Left colon (tissue), 2 donors: ENCODE data around the gene LRRC74A. TPM values are rescaled to one million over a fixed set of nuclear protein-coding genes. Genes with fewer than 3 reads are reported as not detected.
"Not testable (repeated sequence)": the region's sequence is repeated elsewhere in the genome, so short reads cannot be mapped to it uniquely, and the experiment has no call there.

Experiments
- ATAC-seq: fragments of 200-7000 bp; cut with Tn5 transposase; one replicate; pipeline ENCODE4 v1.9.1; 2020; ENCODE audit warnings: mild to moderate bottlenecking, moderate library complexity
- DNase-seq, 2 donors: peaks; one replicate each; pipeline ENCODE4 v3.0.0-alpha.2; 2020
- intact Hi-C, 2 donors: fragments of 100-400 bp; cut with DNase I in 1 of 2; cut with micrococcal nuclease in 1 of 2; formaldehyde crosslinking; loops; one replicate each; pipeline versions ENCODE4 v1.11.2 to v1.14.0; 2022; cut with DNase I, micrococcal nuclease
- total RNA-seq, 2 donors: library from RNA; stranded (reverse); fragmentation: NEBNext Ultra II Directional; extraction: Animal tissue kit (Norgen Biotek cat#: 25700); gene quantifications; one replicate each; pipeline ENCODE4 v1.2.1, GENCODE V29; 2021
- donor health status: DM: no; HTN: no; CAD: no.
- donor health status: DM: yes; HTN: yes; CAD: no.

LRRC74A gene
- total RNA-seq, 2 donors from 2014 or later = not detected

DNA sequence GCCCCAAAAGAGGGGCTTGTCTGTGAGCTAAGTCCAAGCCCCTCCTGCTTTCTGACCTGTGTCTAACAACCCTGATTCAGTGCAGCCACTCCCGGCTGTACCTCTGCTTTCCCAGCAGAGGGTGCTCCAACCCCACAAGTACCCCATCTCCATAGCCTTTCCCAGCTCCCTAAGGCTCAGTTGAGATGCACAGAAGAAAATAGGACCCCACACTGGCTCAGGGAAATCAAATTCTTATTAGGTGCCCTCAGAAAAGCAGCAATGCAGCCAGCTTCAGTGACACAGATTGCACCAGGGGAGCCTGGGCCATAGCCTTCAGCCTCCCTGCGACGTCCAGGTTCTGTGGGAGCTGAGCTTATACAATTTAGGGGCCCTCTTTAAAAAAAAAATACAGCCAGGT lies 49.9 kb downstream of the LRRC74A start:
- peak in 1 of 2 donors; percentile 48 for DNase-seq
- intact Hi-C loops = loop anchor here in 1 of 2 donors (5.0 kb wide), 1 partner anchor 191 kb away; no protein-coding TSS in a partner anchor
- peak; percentile 94 for ATAC-seq

DNA sequence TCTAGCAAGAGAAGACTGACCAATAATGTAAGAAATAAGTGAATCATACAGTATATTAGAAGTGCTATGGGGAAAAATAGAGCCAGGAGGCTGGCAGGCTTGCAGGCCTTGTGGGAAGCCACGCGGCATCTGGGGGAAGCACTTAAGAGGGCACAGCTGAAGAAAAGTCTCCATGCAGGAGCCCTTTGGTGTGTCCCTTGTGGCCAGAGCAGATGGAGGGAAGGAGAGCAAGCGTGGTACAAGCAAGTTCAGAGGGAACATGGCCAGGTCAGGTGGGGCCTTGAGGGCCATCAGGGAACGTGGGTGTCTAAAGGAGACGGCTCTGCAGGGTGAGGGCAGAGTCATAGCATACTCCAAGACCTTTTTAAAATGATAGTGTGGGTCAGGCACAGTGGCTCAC lies 51.7 kb downstream of the LRRC74A start:
- intact Hi-C loops = loop anchor here in 1 of 2 donors (5.0 kb wide), 1 partner anchor 189 kb away; no protein-coding TSS in a partner anchor
- ATAC-seq (no peak), DNase-seq (no peak)

DNA sequence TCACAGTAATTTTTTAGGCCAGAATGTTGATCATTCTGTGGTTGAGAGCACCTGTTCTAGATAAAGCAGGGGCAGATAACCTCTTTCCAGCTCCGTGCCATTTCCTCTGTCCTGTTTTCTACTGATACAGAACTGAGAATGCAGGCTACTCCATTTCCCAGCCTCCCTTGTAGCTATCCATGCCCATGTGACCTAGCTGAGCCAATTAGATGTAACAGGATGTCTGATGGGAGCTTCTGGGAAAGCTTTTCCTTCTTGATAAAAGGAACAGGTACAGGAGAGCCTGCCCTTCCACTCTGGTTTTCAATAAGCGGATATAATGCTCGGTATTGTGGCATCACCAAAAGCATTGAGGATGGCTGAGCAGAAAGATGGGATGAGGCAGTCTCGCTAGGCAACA lies 54.2 kb downstream of the LRRC74A start:
- ATAC-seq (no peak), DNase-seq (no peak)
- intact Hi-C loops = no loop called here

DNA sequence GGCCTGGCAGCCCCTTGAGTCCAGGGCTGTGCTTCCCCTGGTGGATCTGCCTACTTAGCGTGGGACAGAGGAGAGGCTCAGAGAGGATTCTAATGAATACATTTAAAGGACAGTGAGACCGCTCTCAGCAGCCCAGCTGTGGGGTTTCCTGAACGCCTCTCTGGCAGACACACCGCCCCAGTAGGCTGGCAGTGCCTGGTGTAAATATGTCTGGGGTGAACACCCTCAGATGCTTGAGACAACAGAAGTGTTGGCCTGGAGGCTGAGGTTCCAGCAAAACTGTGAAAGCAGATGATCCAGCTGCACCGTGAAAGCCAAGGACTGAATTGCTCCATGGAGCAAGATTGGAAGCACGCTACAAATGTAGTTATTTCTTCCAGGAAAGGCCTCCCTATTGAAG lies 55.1 kb downstream of the LRRC74A start:
- intact Hi-C loops = no loop called here
- ATAC-seq (no peak), DNase-seq (no peak)

DNA sequence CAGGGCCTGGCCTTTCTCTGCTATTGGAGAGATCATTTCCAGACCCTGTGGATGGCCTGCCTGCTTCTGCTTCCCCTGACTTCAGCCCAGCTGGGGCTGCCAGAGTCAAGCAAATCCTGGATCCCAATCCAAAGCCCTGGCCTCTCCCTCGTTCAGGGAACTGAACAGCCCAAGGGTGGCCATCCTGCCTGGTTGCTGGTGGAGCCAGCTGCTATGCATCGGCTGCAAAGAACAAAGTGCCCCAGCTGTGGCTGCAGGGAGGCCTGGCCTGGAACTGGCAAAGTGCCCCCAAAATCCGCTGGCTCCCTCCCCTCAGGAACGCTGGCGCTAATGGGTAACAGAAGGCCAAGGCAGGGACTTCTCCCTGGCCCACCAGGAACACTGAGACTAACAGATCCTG lies 56.4 kb downstream of the LRRC74A start:
- ATAC-seq (no peak), DNase-seq (no peak)
- intact Hi-C loops = no loop called here

DNA sequence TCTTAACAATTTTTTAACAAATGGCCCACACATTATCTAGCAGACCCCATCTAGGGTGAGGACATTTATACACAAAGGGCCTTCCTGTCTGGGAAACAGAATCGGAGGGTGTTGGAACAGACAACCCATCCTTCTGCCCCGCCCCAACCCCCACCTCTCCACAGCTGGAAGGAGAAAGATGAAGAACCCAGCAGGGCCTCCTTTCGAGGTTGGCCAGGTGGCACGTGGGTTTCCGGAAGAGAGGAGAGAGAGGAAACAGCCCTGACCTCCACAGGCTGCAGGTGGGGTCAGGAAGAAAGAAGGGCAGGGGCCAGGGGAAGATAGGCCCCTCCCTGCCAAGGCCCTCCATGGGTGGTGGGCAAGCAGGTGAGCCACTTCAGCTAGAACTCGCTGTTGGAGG lies 57.2 kb downstream of the LRRC74A start:
- intact Hi-C loops = no loop called here
- DNase-seq (no peak), ATAC-seq (no peak)

DNA sequence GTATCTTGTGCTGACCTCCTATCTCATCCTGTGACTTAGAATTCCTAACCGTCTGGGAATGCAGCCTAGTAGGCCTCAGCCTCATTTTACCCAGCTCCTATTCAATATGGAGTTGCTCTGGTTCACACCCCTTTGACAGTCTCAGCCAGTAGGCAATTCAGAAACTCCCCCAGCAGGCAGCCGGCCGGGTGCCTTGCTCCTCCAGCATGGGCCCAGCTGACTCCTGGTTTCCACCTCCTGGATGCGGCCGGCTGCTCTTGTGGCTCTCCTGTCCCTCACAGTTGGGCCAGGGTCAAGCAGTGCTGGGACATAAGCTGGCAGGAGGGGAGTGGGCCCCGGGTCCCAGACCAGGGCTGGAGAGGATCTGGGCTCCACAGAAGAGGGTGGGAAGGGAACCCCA lies 58.2 kb downstream of the LRRC74A start:
- DNase-seq = no peak
- intact Hi-C loops = no loop called here
- no peak for ATAC-seq

DNA sequence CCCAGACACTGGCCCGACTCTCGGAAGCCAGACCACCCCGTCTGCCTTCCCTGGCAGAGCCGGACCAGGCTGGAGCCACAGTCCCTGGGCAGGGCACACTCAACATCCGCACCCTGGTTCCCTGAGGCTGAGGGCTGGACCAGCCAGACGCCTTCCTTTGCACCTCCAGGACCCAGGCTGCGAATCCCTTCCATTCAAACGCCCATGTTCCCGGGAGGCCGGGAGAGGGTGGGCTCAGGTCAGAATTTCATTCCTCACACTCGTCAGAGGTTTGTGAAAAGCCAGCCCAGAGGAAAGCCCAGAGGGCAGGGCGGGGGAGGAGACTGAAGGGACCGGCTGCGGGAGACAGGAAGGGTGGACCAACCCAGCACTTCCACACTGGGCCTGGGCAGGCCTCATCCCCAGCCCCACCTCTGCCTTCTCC lies 58.7 kb downstream of the LRRC74A start:
- intact Hi-C loops = no loop called here
- DNase-seq (no peak), ATAC-seq (no peak)

DNA sequence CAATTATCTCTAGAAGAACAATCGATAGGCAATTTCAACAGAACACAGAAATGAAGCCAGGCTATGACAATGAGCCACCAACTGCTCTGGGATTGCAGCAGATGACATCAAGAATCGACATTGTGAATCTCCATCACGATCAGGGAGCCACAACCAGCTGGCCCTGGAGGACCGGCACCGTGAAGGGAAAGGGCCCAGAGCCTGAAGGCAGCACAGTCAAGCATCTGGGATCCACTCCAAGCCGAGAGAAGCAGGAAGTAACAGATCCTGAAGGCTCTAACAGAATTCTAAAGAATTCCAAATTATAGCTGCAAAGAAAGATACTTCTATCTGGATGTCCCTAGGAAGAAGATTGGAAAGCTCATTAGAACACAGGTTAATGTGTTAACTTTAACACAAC lies 61.0 kb downstream of the LRRC74A start:
- intact Hi-C loops = no loop called here
- ATAC-seq (no peak), DNase-seq (no peak)

DNA sequence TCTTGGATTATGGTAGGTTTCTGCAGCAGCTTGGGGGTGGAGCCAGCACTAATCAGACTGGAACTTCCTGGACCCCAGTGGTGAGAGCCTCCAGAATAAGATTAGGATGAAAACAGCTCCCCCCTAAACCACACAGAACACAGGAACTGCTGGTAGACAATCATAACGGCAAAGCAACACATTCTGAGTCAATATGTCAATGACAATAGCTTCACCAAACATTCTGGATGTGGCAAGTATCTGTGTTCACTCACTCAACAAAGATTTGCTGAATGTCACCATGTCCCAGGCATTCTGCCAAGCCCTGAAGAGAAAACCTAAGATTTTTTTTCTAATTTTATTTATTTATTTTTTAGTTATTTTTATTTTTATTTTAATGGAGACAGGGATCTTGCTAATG lies 65.2 kb downstream of the LRRC74A start:
- no peak for ATAC-seq
- intact Hi-C loops = no loop called here
- no peak for DNase-seq

DNA sequence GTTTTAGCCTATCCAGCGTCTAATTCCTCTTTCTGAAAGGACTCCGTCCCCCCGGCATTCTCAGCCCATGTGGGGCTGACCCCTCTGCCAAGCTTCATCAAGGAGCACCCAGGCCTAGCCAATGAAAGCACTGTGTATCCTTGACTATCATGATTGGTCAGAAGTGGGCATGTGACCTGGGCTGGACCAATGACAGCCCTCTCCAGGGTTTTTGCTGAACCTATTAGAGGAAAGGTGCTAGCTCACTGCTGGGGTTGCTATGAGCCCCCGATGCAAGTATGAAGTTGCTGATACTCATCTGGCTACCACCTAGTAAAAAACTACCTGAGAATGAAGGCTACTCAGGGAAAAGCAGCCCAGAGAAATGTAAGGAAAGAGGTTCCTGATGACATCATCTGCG lies 68.1 kb downstream of the LRRC74A start:
- DNase-seq = no peak
- no peak for ATAC-seq
- intact Hi-C loops = no loop called here

DNA sequence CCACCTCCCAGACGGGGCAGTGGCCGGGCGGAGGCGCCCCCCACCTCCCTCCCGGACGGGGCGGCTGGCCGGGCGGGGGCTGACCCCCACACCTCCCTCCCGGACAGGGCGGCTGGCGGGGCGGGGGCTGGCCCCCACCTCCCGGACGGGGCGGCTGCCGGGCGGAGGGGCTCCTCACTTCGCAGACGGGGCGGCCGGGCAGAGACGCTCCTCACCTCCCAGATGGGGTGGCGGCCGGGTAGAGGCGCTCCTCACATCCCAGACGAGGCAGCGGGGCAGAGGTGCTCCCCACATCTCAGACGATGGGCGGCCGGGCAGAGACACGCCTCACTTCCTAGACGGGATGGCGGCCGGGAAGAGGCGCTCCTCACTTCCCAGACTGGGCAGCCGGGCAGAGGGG lies 71.8 kb downstream of the LRRC74A start:
- intact Hi-C loops, DNase-seq, ATAC-seq: not testable (repeated sequence)

DNA sequence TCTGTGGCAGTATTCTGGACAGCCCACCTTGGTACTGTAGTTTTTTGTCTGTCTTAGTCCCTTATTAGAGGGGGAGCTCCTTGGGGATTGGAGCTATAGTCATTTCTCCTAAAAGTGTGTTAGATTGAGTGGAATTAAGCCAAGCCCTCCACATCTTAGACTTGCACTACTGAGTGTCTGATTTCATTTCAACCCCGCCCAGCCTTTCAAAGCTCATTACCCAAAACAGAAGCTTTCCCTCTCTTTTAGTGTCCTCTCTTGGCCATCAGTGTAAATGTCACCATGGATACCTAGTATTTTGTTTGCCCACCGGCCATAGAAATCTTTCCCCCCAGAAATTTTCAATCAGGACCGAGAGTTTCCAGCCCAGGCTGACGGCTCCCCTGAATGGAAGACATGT lies 74.5 kb downstream of the LRRC74A start:
- intact Hi-C loops = no loop called here
- no peak for ATAC-seq
- DNase-seq = no peak

DNA sequence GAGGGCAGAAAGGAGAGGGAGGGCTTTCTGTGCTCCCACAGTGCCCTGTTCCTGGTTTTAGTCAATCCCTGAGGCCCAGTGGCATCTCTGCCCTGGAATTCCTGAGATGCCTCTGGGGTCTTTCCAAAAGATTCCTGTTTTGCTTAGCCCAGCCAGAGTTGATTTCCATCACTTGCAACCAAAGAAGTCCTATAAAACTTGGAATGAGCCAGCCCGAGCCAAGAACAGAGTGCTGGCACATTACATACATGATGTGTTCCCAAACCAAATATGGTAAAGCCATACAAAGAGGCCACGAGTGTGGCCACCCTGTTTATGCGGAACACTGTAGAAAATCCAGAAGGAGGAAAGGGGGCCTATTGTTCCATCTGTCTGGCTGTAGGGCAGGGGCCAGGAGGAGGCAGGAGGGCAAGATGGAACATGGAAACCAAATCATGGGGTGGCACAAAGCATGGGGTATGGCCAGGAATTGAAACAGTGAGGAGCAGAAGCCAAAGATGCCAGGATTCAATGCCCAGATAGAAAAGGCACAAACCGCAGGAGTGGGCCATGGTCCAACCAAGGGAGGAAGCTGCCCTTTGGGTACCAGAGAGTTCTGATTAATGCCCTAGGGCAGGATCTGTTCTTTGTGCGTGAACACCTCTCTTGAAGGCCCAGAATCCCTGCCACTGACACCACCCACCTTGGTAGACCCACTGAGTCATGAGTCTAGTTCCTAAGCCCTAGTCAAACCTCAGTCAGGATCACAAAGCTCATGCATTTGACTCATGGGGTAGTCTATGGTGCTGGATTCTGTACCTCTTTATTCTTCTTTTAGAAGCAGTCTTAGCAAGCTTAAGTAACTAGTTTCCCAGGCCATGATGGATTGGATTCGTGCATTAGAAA lies 75.2 kb downstream of the LRRC74A start:
- no peak for DNase-seq

DNA sequence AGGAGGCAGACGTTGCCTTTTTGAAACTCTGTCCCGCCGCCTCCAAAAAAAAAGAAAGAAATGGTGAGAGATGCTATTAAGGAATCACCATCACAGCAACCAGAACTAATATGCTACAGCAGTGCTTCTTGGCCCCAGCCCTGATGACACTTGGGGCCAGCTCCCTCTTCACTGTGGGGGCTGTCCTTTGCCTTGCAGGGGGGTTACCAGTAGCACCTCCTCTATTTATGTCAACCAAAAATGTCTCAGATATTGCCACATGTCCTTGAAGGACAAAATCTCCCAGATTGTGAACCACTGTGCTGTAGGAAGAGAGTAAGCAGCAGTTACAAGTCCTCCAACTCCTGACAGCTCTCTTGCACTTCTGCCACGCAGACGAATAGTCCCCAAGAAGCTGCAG lies 76.4 kb downstream of the LRRC74A start:
- intact Hi-C loops = no loop called here
- no peak for ATAC-seq

More for the DNA sequence above, 75.2 kb downstream of the LRRC74A start:
- ATAC-seq = no peak
- intact Hi-C loops = no loop called here

DNA sequence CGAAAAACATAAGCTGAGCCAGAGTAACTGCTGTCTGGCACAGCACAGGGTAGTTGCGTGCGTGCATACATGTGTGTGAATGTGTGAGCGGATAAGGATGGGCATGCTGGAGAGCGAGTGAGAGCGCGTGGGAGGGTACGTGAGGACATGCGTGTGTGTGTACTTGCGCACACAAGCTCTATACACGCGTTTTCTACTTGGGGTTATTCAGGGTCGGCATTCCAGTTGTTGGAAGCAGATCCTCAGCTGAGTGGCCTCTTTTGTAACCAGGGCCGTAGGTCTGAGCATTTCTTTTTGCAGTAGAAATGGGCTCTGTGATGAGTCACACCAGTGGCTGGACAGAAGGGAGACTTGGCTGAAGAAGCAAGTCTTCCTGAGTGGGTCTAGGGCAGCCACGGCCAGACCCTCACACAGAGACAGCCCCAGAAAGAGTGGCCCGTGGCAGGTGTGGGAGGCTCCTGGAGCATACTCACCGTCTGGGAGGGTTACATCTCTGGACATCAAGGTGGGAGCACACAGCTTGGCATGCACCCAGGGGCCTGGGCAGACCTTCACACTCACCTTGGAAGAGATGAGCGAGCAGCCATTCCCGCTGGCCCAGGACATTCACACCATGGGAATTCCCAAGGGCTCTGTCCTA lies 78.0 kb downstream of the LRRC74A start:
- DNase-seq (peak in 1 of 2 donors; percentile 44), ATAC-seq (no peak)

More for the DNA sequence above, 76.4 kb downstream of the LRRC74A start:
- DNase-seq = no peak

DNA sequence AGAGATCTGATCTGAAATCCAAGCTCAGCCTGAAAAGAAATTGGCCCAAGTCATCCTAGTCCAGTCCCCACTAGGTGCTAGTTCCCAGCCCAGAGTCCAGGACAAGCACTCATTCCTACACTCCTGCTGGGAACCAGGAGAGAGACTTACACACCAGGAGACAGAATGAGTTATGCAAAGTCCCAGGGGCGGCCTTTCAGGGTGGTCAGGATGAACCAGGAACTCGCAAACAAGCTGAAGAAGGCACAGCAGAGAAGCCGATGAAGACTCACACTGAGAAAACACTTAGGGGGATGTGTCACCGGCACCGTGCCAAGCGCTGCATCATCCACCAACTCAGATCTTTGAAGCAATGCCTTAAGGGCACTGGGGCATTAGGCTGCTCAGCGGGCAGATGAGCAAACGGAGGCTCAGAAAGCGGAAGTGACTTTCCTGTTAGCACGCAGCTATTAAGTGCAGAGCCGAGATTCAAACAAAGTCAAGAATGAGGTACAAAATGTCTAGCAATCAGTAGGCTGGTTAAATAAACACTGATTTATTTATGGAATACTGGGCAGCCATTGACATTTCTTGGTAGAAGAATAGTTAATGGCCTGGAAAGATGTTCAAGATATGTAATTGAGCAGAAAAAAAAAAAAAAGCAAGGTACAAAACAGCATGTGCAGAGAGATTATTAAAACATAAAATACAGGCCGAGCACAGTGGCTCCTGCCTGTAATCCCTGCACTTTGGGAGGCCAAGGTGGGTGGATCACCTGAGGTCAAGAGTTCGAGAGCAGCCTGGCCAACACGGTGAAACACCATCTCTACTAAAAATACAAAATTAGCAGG lies 78.7 kb downstream of the LRRC74A start:
- peak; percentile 60 to 63 for DNase-seq

More for the DNA sequence above, 78.0 kb downstream of the LRRC74A start:
- intact Hi-C loops = no loop called here

DNA sequence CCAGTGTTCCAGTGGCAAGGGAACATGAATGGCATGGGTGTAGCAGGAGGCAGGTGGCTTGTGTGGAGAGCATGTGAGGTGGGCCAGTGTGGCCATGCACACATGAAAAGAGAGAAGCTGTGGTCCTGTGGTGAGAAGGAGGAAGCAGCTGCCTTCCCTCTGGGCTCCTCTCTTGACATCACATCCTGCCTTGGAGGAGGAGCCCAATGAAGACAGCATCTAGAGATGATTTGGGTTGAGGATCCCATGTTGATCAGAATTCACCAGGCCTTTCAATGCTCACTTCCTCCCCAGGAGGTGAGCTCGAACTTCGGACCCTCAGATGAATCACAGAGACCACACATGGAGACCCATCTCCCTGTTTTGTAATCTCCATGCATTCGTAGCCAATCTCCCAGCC lies 82.6 kb downstream of the LRRC74A start:
- ATAC-seq (no peak), DNase-seq (peak in 1 of 2 donors; percentile 44)
- intact Hi-C loops = no loop called here

More for the DNA sequence above, 78.7 kb downstream of the LRRC74A start:
- intact Hi-C loops = no loop called here
- no peak for ATAC-seq

DNA sequence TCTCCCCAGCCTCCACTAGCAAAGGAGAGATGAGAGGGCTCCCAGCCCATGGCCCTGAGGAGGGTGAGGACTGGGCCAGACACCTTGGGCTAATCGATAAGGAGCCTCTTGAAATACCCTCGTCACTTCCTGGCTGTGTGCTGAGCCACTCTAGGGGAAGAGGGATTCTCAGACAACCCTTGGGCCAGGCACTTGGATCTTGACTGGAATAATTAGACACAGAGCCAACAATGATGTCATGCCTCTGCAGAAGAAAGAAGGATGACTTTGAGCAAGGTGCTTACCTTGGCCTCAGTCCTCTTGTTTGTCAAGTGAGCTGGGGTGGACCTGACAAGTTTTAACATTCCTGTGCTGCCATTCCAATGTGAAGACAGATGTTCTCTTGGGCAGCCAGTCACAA lies 83.1 kb downstream of the LRRC74A start:
- DNase-seq = no peak
- ATAC-seq = no peak
- intact Hi-C loops = no loop called here
